ENCODE results near the gene CD99L2. TPM values are rescaled to one million over a fixed set of nuclear protein-coding genes. Genes with fewer than 3 reads are reported as not detected.

Gene CD99L2
- total and polyA plus RNA-seq, 2 of the 8 experiments (the other 6 are each of a cell fraction or from before 2014, with no cell fraction given): 8.0 to 8.5 TPM

DNA sequence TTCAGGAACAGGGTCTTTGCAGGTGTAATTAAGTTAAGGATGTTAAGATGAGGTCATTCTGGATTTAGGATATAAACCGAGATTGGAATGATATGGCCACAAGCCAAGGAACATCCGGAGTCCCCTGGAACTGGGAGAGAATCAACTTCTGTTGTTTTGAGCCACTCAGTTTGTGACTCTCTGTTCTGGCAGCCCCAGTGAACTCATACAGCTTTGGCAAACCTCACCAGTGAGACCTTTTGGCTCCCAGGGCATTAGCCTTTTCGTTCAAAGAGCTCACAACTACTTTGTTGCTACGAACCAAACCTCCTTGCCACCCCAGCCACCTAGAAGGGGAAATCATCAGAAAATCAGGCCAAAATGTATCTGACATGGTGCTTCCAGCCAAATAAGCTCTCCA, 124.8 kb downstream of the CD99L2 start (continued):
- TF ChIP-seq, protein P1, sequence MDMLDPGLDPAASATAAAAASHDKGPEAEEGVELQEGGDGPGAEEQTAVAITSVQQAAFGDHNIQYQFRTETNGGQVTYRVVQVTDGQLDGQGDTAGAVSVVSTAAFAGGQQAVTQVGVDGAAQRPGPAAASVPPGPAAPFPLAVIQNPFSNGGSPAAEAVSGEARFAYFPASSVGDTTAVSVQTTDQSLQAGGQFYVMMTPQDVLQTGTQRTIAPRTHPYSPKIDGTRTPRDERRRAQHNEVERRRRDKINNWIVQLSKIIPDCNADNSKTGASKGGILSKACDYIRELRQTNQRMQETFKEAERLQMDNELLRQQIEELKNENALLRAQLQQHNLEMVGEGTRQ (IDR thresholded peaks at IDR 0.05; ENCODE audit: low read length): no peak
- no peak for TF ChIP-seq RFX5 (IDR thresholded peaks at IDR 0.05; ENCODE audit: borderline replicate concordance, low read depth, low read length)
- no peak for TF ChIP-seq NANOG (IDR thresholded peaks at IDR 0.05; ENCODE audit: insufficient read depth, low read depth, low read length, poor library complexity, severe bottlenecking)
- TF ChIP-seq, protein P2, sequence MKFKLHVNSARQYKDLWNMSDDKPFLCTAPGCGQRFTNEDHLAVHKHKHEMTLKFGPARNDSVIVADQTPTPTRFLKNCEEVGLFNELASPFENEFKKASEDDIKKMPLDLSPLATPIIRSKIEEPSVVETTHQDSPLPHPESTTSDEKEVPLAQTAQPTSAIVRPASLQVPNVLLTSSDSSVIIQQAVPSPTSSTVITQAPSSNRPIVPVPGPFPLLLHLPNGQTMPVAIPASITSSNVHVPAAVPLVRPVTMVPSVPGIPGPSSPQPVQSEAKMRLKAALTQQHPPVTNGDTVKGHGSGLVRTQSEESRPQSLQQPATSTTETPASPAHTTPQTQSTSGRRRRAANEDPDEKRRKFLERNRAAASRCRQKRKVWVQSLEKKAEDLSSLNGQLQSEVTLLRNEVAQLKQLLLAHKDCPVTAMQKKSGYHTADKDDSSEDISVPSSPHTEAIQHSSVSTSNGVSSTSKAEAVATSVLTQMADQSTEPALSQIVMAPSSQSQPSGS (IDR thresholded peaks at IDR 0.05; ENCODE audit: low read length): no peak
- TF ChIP-seq SIX5 (IDR thresholded peaks at IDR 0.05; ENCODE audit: low read depth, low read length): no peak
